Suprapubic skin (tissue), 4 donors: ENCODE data around the gene H6PD.

Source experiments
- EP300 ChIP-seq: sonication (generic); formaldehyde crosslinking; IDR thresholded peaks from one replicate; pipeline ENCODE4 v1.6.1; 2017; ENCODE audit warnings: antibody characterized with exemption
- POLR2A ChIP-seq, 2 donors: fragments of 450-650 bp; IDR thresholded peaks; one replicate each; pipeline ENCODE4 v1.6.1; 2017; ENCODE audit warnings: antibody characterized with exemption in 2 of 2, mild to moderate bottlenecking in 2 of 2, moderate library complexity in 2 of 2
- POLR2AphosphoS5 ChIP-seq, 3 donors: sonication (generic); formaldehyde crosslinking; IDR thresholded peaks; one replicate each; pipeline ENCODE4 v1.6.1; 2017; ENCODE audit warnings: antibody characterized with exemption in 3 of 3
- TF ChIP-seq, protein P1 (sequence below), 2 donors: fragments of 200-600 bp in 1 of 2; fragments of 450-650 bp in 1 of 2; sonication (generic) in 1 of 2; IDR thresholded peaks; one replicate each; pipeline ENCODE4 v1.5.1; 2016 to 2019; ENCODE audit warnings: antibody characterized with exemption in 2 of 2, mild to moderate bottlenecking in 1 of 2, moderate library complexity in 1 of 2

DNA sequence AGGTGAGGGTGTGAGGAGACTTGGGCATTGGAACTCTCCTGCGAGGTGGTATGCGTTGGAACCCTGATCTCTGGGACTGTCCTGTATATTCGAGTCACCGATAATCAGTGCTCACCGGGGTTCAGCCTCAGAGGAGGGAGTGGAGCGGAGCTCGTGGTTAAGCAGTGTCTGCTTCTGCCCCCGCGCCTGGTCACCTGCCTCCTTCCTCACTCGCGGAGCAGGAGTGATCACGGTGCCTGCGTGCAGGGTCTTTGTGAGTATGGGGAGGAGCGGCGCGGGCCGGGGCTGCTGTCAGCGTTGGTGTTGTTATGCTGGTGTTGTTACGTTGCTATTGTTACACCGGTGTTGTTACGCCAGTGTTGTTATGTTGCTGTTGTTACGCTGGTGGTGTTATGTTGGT, 23.3 kb downstream of the H6PD start:
- TF ChIP-seq, protein P1, sequence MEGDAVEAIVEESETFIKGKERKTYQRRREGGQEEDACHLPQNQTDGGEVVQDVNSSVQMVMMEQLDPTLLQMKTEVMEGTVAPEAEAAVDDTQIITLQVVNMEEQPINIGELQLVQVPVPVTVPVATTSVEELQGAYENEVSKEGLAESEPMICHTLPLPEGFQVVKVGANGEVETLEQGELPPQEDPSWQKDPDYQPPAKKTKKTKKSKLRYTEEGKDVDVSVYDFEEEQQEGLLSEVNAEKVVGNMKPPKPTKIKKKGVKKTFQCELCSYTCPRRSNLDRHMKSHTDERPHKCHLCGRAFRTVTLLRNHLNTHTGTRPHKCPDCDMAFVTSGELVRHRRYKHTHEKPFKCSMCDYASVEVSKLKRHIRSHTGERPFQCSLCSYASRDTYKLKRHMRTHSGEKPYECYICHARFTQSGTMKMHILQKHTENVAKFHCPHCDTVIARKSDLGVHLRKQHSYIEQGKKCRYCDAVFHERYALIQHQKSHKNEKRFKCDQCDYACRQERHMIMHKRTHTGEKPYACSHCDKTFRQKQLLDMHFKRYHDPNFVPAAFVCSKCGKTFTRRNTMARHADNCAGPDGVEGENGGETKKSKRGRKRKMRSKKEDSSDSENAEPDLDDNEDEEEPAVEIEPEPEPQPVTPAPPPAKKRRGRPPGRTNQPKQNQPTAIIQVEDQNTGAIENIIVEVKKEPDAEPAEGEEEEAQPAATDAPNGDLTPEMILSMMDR (IDR thresholded peaks at IDR 0.05), result no peak
- TF ChIP-seq POLR2A (IDR thresholded peaks at IDR 0.05) (no peak), EP300 (no peak), POLR2AphosphoS5 (IDR thresholded peaks at IDR 0.05) (no peak)
